Calu3 (cell line): Measurements from ENCODE around the gene SLC25A13. TPM values are rescaled to one million over a fixed set of nuclear protein-coding genes. Genes with fewer than 3 reads are reported as not detected.

Experiments
- BruUV-seq: library from RNA; stranded (reverse); fragments of 400-500 nt; replicated peaks from 2 replicates; lab custom pipeline; 2021; lab: Mats Ljungman, UMichigan
- CTCF ChIA-PET: fragments of 300-600 bp; sonication (Branson Sonifier 250); formaldehyde crosslinking; loops from one replicate; lab custom pipeline; 2022; ENCODE audit warnings: antibody characterized with exemption; lab: Charles Lee
- DNase-seq: peaks from one replicate; pipeline ENCODE4 v3.0.0; 2022
- H3K27ac Mint-ChIP-seq: one replicate; pipeline ENCODE4 v1.8.0; 2022; ENCODE audit warnings: mixed read lengths; ENCODE audit not compliant: unreplicated experiment
- H3K27me3 Mint-ChIP-seq: one replicate; pipeline ENCODE4 v1.8.0; 2022; ENCODE audit warnings: mixed read lengths; ENCODE audit not compliant: unreplicated experiment
- H3K36me3 Mint-ChIP-seq: one replicate; pipeline ENCODE4 v1.8.0; 2022; ENCODE audit warnings: mild to moderate bottlenecking, moderate library complexity, mixed read lengths; ENCODE audit not compliant: insufficient read depth, unreplicated experiment
- H3K4me1 Mint-ChIP-seq: one replicate; pipeline ENCODE4 v1.8.0; 2022; ENCODE audit warnings: mild to moderate bottlenecking, low read depth, mixed read lengths; ENCODE audit not compliant: unreplicated experiment
- H3K4me3 Mint-ChIP-seq: one replicate; pipeline ENCODE4 v1.8.0; 2022; ENCODE audit warnings: mild to moderate bottlenecking, low read depth, moderate library complexity, mixed read lengths; ENCODE audit not compliant: unreplicated experiment
- H3K9me3 Mint-ChIP-seq: one replicate; pipeline ENCODE4 v1.8.0; 2022; ENCODE audit warnings: low read depth, mixed read lengths; ENCODE audit not compliant: unreplicated experiment
- intact Hi-C: fragments of 100-400 bp; cut with micrococcal nuclease; formaldehyde crosslinking; loops from one replicate; pipeline ENCODE4 v1.10.0; 2022; ENCODE audit not compliant: unreplicated experiment
- total RNA-seq: library from RNA; stranded (reverse); gene quantifications from 2 replicates; pipeline ENCODE4 v1.2.3, GENCODE V29; 2022
- TF ChIP-seq, protein P1 (sequence below): fragments of 200-600 bp; IDR thresholded peaks from one replicate; pipeline ENCODE4 v1.8.0; 2022; ENCODE audit warnings: antibody characterized with exemption; ENCODE audit not compliant: unreplicated experiment

Gene SLC25A13
- total RNA-seq, 1 experiment from 2014 or later = 18.1 TPM

DNA sequence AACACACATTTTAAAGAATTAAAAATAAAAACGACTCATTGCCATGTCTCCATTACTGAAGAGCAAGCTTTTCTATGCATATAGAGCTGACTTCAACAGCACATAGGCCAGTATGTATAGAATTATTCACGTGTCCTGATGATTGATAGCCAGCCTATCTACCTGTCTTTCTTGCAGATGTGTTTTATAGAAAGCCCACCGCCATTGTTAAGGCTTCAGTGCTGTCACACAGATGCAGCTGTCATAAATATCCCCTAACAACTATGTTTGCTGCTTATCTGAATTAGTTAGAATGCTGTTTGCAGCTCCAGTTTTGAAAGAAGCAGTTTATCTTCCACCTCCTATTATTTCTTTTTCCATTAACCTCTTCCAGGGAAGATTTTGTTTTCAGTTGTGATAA, 235.9 kb downstream of the SLC25A13 start:
- Mint-ChIP-seq H3K9me3 (no peaks in the 10 kb centered on the region), H3K36me3 (no peaks in the 10 kb centered on the region), H3K27ac (peak overlapping the region; percentile 66), H3K4me3 (no peak overlapping the region), H3K4me1 (peaks cover 19% of the 10 kb centered on the region), H3K27me3 (no peaks in the 10 kb centered on the region)
- intact Hi-C loops = loop anchor here (2.0 to 10.0 kb wide), 2 partner anchors 49 to 229 kb away; no protein-coding TSS in a partner anchor
- CTCF ChIA-PET = no interaction called here
- TF ChIP-seq, protein P1, sequence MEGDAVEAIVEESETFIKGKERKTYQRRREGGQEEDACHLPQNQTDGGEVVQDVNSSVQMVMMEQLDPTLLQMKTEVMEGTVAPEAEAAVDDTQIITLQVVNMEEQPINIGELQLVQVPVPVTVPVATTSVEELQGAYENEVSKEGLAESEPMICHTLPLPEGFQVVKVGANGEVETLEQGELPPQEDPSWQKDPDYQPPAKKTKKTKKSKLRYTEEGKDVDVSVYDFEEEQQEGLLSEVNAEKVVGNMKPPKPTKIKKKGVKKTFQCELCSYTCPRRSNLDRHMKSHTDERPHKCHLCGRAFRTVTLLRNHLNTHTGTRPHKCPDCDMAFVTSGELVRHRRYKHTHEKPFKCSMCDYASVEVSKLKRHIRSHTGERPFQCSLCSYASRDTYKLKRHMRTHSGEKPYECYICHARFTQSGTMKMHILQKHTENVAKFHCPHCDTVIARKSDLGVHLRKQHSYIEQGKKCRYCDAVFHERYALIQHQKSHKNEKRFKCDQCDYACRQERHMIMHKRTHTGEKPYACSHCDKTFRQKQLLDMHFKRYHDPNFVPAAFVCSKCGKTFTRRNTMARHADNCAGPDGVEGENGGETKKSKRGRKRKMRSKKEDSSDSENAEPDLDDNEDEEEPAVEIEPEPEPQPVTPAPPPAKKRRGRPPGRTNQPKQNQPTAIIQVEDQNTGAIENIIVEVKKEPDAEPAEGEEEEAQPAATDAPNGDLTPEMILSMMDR = no peak
- DNase-seq = no peak
- BruUV-seq = no TSS peak

DNA sequence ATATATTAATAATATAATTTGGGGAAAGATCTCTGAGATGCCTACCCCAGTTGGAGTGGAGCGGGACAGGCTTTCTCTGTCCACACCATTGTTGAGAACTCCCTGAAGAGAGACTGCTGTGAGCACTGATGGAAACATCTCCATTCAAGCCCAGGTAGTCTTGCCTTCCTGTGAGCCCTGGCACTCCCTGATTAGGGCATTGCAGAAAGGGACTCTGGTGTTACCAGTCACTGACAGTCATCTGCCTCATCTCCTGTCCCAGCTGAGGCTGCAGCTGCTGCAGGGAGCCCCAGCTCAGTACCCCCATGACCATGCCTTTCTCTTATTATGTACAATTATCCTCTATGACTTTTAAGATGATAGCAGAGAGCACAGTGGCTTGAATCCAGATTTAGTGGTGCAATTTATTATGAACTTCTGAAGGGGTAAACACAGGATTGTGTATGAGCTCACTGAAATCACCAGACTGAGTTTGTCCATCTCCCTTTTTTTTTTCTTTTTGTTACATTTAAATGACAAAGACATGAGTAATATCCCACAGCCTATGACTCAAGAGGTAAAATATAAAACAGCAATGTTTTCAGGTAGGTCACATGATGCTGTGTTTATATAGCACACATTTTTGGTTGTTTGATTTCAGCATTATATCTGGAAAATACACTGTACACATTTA, 236.9 kb downstream of the SLC25A13 start:
- Mint-ChIP-seq H3K4me1 (peaks cover 23% of the 10 kb centered on the region), H3K9me3 (no peaks in the 10 kb centered on the region), H3K27ac (peak overlapping the region; percentile 73), H3K27me3 (no peaks in the 10 kb centered on the region), H3K36me3 (no peaks in the 10 kb centered on the region), H3K4me3 (peak overlapping the region; percentile 33)
- CTCF ChIA-PET = interaction anchor here (0.6 kb wide), 2 partner anchors 8 to 19 kb away, joined by 3 to 4 read pairs; no protein-coding TSS in a partner anchor
- TF ChIP-seq, protein P1 = no peak
- DNase-seq = peak; percentile 9
- no TSS peak for BruUV-seq
- intact Hi-C loops = loop anchor here (2.0 to 10.0 kb wide), 2 partner anchors 50 to 230 kb away; no protein-coding TSS in a partner anchor

DNA sequence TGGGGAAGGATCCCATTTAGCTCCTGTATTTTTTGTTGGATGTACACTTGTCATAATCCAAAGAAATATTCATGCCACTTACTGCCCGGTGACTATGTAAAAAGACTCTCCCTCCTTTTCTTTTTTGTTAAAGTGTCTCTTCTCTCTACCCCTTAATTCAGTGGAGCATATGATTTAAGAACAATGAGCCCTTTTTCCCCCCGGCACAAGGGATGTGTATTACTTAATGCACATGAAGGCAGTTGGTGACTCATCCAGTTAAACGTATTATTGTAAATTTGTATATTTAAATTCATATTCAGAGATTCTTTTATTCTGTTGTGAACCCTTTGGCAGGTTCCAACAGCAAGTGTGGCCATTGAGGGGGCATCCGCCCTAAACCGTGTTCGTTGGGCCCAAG, 241.9 kb downstream of the SLC25A13 start:
- Mint-ChIP-seq H3K9me3 (no peaks in the 10 kb centered on the region), H3K27ac (no peak overlapping the region), H3K4me1 (peaks cover 15% of the 10 kb centered on the region), H3K27me3 (no peaks in the 10 kb centered on the region), H3K4me3 (no peak overlapping the region), H3K36me3 (peaks cover 9% of the 10 kb centered on the region)
- DNase-seq = no peak
- no TSS peak for BruUV-seq
- TF ChIP-seq, protein P1 = no peak
- CTCF ChIA-PET = no interaction called here
- intact Hi-C loops = loop anchor here (10.0 kb wide), 1 partner anchor 235 kb away; no protein-coding TSS in a partner anchor

DNA sequence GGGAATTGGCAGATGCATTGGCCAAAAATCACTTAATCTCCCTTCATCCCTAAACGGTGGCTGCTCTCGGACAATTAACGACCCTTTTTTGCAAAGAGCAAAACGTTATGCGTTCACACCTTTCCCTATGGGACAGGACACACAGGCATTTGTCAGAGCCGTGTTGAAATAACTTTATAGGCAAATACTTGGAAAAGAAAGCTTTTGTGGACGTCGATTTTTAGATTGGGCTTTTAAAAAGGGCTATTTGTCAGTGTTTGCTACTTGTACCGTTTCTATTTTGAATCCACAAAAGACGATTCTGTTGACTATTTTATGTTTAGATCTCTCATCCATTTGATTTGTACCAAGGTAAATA, 245.6 kb downstream of the SLC25A13 start:
- no peaks in the 10 kb centered on the region for H3K27me3 Mint-ChIP-seq
- BruUV-seq = no TSS peak
- no peak overlapping the region for H3K27ac Mint-ChIP-seq
- no peaks in the 10 kb centered on the region for H3K9me3 Mint-ChIP-seq
- H3K4me1 Mint-ChIP-seq = peaks cover 16% of the 10 kb centered on the region
- no peak for DNase-seq
- intact Hi-C loops = loop anchor here (10.0 kb wide), 1 partner anchor 338 kb away; no protein-coding TSS in a partner anchor
- peak overlapping the region; percentile 72 for H3K4me3 Mint-ChIP-seq
- TF ChIP-seq, protein P1 = no peak
- H3K36me3 Mint-ChIP-seq = peaks cover 9% of the 10 kb centered on the region
- CTCF ChIA-PET = interaction anchor here (0.6 to 0.7 kb wide), 3 partner anchors 9 to 129 kb away, joined by 3 to 4 read pairs (median 3); no protein-coding TSS in a partner anchor
